Stimulated activated CD8-positive, alpha-beta memory T cell treated with anti-CD3 and anti-CD28 coated beads, Interleukin-15, amount 100 ng/mL, for 4 hours (primary cell): ENCODE results near the gene ATP6V0C.
A peak's percentile ranks its signal among the peaks of the same experiment; 100 is the strongest.

Source experiments
- DNase-seq, 2 donors: peaks; one replicate each; pipeline ENCODE4 v3.0.0-alpha.2; 2020; ENCODE audit warnings: low read depth in 2 of 2

ATP6V0C gene

DNA sequence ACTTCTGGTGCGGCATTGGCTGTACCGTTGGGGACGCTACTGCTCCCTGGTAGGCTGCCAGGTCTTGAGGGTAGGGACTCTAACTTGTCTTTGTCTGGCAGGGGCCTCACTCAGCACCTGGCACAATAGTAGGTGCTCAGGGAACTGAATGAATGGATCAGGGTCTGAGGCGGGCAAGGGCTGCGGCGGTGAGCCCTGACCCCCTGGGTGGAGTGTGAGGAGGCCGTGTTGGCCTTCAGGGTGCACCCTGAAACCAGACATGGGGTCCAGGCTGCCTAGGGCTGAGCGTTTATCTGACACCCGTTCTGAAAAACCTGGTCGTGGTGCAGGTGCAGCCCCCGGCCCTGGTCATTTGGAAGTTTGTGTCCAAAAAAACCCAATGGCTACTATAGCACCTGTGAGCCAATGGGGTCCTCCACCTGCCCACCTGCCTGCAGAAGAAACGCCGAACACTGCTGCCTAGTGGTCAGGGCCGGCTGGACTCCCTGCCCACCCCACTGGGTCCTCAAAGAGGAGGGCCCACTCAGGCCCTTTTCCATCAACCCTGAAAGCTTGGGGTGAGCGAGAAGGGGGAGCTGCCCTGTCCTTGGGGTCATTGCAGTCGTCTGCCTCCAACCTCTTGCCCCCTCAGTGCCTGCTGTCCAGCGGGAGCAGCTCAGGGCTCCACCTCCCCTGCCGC is 4.9 kb upstream of the ATP6V0C start:
- no peak for DNase-seq

- no peak for DNase-seq
Observed at GRCh38 chr16:2511128-2511800, 2.5 kb upstream of the ATP6V0C start.

GRCh38 chr16:2511996-2512734 is 1.6 kb upstream of the ATP6V0C start:
- DNase-seq = no peak

DNA sequence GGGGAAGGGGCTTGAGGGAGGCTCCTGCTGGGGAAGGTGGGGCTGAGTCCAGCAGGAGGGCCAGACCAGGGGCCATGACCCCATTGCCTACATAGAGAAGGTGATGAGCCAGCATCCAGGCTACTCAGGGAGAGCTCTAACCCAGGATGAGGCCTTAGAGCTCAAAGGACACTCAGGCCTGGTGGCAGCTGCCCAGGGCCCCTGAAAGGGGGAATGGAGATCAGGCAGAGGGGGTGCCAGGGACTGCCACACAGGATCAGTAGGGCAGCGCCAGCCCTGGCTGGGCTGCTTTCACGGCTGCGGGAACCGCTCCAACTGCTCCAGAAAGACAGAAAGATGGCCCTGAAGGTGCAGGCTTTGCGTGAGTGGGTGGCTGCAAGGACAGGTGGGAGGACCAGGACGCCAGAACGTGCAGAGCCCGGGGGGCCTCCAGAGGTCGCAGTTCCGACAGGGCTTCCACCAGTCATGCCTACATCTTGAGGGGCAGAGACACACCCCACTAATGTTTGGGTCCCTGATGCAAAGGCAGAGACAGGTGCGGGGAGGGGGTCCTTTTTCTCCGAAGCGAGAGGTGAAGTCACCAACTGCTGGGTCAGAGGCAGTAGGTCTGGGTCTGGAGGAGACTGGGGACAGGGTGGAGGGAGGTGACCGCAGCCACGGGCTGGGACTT is 882 bp upstream of the ATP6V0C start:
- no peak for DNase-seq

DNA sequence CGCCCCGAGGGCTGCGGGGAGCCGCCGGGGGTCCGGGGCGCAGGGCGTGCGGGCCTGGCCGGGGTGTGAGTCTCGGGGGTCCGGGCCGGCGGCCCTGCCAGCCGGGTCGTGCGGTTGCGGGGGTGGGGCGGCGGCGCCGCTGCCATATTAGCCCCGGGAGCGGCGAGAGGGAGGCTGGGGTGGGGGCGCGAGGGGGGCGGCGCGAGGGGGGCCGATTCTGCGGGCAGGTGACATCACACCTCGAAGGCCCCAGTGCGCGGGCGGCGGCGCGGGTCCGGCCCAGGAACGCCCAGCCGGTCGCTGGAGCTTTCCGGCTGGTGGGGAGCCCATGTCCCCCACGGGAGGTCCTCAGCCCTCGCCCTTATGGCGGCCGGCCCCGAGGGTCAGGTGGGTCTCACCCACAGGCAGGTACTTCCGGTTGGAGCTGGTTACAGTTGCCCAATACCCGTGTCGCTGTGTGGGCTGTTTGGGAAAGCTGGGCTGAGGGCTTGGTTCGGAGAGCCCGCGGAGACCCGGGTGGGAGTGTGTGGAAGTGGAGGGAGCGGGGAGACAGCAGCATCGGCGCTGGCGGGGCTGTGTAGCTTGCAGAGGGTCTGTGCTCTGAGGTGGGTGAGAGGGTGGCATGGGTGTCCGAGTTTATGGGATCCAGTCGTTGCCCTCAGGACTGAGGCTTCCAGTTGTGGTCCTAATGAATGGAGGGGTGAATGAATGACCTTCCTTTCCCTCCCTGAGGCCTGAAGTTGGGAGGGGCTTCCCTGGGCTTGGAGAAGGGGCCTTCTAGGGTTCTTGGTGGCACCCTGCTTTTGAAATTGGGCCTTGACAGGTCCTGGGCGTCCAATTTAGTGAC is 804 bp downstream of the ATP6V0C start:
- DNase-seq = no peak

GRCh38 chr16:2515180-2515851 is 1.6 kb downstream of the ATP6V0C start:
- no peak for DNase-seq

DNA sequence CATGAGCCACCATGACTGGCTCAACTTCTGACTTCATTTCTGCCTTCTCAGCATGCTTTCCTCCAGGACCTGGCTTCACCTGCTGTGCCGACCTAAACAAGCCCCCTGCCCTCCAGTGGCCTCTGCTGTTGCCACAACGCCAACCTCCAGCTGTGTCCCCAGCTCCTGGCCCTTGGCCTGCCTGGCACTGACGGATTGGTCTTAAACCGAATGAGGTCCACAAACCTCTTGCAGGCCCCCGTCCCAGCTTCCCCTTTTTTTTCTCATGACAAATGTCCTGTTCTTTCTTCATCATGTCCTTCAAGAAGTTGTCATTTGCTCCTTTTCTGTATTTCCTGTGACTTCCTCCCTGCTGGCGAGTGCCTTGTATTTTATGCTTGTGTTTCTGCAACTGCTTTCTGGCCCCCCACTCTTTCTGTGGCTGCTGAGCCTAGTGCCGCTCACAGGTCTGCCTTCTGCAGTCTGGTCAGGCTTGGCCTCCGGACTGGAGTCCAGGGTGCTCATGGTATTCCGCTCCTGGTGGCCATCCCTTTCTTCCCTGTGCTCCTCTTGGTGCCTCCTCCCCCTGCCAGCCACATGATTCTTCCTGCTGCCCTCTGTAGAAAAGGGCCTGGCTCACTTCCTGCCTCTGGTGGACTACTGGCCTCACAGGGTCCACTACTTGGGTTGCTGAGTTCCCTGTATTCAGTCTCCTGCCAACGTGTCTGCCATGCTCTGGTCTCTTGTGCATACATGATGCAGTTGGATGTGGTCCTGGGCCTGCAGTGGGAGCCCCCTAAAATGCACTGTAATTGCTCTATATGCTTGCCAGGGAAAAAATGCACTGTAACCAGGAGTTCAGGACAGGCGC is 2.9 kb downstream of the ATP6V0C start:
- DNase-seq = no peak

GRCh38 chr16:2517954-2518605 is 4.3 kb downstream of the ATP6V0C start:
- DNase-seq = no peak

DNA sequence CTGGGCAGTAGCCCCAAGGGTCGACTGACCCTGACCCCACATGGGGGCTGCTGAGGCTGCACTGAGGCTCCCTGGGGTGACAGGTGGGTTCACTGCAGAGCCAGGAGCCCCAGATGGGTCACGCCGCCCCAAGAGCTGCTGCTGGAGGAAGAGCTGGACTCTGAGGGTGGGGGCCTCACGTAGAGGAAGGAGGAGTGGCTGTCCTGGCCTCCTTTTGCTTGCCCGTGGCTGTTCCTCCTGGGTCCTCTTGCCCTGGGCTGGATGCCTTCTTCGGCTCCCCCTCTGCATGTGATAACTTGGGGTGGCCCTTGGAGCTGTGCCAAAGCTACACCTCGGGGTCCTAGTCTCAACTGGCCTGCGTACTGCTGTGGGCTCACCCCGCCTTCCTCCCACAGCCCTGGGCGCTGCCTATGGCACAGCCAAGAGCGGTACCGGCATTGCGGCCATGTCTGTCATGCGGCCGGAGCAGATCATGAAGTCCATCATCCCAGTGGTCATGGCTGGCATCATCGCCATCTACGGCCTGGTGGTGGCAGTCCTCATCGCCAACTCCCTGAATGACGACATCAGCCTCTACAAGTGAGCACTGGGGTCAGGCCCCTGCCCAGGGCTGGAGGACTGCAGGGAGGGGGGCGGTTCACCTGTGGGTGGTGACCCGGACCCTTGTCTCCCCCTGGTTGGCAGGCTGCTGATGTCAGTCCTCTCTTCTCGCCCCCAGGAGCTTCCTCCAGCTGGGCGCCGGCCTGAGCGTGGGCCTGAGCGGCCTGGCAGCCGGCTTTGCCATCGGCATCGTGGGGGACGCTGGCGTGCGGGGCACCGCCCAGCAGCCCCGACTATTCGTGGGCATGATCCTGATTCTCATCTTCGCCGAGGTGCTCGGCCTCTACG is 5.3 kb downstream of the ATP6V0C start:
- no peak for DNase-seq

DNA sequence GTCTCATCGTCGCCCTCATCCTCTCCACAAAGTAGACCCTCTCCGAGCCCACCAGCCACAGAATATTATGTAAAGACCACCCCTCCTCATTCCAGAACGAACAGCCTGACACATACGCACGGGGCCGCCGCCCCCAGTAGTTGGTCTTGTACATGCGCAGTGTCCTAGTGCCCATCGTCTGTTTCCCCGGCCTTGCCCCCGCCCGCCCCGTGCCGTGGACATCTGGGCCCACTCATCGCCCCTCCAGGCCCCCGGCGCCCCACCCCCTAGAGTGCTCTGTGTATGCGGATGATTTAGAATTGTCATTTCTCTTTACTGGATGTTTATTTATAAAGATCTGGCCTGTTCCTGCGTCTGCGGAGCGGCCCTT is 5.9 kb downstream of the ATP6V0C start:
- DNase-seq = no peak

- DNase-seq = peak; percentile 77 to 80
Observed at GRCh38 chr16:2520097-2520783, 6.5 kb downstream of the ATP6V0C start, which contains the start of gene AMDHD2. AMDHD2 (plus strand) TSS chr16:2520371; CDS start chr16:2520459, 88 bp downstream.

DNA sequence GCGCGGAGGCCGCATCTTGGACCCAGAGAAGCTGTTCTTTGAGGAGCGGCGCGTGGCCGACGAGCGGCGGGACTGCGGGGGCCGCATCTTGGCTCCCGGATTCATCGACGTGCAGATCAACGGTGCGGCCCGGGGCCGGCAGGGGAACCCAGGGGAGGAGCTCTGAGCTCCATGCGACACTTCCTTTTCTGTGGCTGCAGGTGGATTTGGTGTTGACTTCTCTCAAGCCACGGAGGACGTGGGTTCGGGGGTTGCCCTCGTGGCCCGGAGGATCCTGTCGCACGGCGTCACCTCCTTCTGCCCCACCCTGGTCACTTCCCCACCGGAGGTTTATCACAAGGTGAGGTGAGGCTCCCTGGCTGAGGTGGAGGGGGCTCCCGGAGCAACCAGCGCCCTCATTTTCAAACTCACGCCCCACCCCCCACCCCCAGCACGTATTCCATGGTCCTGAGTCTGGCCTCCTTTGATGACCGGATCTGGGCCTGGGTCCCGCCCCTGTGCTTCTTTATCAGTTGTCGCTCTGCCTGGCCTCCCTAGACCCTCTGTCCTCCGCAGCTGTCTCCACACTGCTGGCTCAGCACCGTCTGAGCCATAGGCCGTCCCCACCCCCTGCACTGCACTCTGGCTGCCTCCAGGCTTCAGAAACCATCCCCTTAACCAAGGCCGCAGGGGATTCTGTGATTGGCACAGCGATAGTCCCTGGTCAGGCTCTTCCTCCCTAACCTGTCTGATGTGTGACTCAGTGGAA is 7.2 kb downstream of the ATP6V0C start:
- no peak for DNase-seq

DNA sequence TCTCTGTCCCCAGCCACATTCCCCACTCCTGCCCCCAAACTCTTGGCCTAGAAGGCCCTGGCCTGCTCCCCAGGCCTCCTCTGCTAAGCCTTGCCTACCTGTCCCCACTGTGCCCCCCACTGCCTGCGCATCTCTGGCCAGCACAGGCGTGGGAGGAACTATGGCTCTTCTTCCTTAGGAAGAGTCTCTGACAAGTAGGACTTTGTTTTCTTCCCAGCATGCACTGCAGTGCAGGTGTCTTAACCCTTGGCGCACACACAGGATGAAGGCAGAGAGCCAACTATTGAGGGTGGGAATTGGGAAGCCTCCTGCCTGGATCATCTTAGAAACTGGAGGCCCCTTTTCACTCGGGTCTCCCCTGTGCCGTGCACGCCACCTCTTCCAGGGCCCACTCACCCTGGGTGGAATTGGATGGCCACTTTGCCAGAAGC is 10.1 kb downstream of the ATP6V0C start:
- no peak for DNase-seq

- no peak for DNase-seq
Observed at GRCh38 chr16:2524339-2524938, 10.7 kb downstream of the ATP6V0C start.

DNA sequence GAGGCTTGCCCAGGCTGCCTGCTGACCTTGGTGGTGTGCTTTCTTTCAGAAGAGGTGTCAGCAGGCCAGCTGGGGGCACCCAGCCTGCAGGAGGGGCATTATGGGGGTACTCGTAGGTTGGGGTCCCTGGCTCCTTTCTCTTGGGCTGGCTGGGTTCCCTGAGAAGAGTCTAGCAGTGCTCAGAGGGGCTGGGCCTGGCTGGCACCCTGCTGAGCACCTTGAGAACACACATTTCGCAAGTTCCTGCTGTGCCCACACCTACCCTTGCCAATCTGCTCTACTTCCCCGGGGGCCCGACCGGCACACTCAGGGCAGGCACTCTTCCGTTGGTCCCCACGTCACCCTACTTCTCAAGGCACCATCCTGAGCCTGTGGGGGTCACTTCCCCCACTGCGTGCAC is 12.4 kb downstream of the ATP6V0C start:
- no peak for DNase-seq

- DNase-seq = no peak
Observed at GRCh38 chr16:2527071-2527783, 13.5 kb downstream of the ATP6V0C start.
